Non-pigmented ciliary epithelial cell (primary cell): ENCODE results near the gene SPDYE17.
"Not testable (repeated sequence)": the region's sequence is repeated elsewhere in the genome, so short reads cannot be mapped to it uniquely, and the experiment has no call there.

ENCODE experiments used
- DNase-seq: peaks from one replicate; pipeline ENCODE4 v3.0.0-alpha.2; 2010; ENCODE audit warnings: low read depth

Gene SPDYE17

GRCh38 chr7:76998764-76999450 is 33.3 kb downstream of the SPDYE17 start:
- not testable (repeated sequence) for DNase-seq

- DNase-seq, result no peak
Measured at GRCh38 chr7:76998285-76998589, 33.9 kb downstream of the SPDYE17 start.

GRCh38 chr7:76997381-76998284 is 34.5 kb downstream of the SPDYE17 start:
- DNase-seq, result no peak

GRCh38 chr7:76996932-76997331 is 35.2 kb downstream of the SPDYE17 start:
- not testable (repeated sequence) for DNase-seq

- not testable (repeated sequence) for DNase-seq
Measured at GRCh38 chr7:76994286-76994685, 37.9 kb downstream of the SPDYE17 start.

- DNase-seq, result not testable (repeated sequence)
Measured at GRCh38 chr7:76993831-76994230, 38.3 kb downstream of the SPDYE17 start.

GRCh38 chr7:76992871-76993270 is 39.3 kb downstream of the SPDYE17 start:
- not testable (repeated sequence) for DNase-seq

GRCh38 chr7:76992204-76992603 is 40.0 kb downstream of the SPDYE17 start:
- not testable (repeated sequence) for DNase-seq

- not testable (repeated sequence) for DNase-seq
Measured at GRCh38 chr7:76990202-76990601, 42.0 kb downstream of the SPDYE17 start.

- not testable (repeated sequence) for DNase-seq
Measured at GRCh38 chr7:76985924-76986717, 46.0 kb downstream of the SPDYE17 start.

GRCh38 chr7:76984784-76985136 is 47.4 kb downstream of the SPDYE17 start:
- DNase-seq, result not testable (repeated sequence)

- not testable (repeated sequence) for DNase-seq
Measured at GRCh38 chr7:76983937-76984783, 48.0 kb downstream of the SPDYE17 start.

GRCh38 chr7:76983333-76983732 is 48.8 kb downstream of the SPDYE17 start:
- DNase-seq, result not testable (repeated sequence)

- not testable (repeated sequence) for DNase-seq
Measured at GRCh38 chr7:76982501-76982900, 49.7 kb downstream of the SPDYE17 start.

GRCh38 chr7:76981187-76981970 is 50.8 kb downstream of the SPDYE17 start:
- not testable (repeated sequence) for DNase-seq

- not testable (repeated sequence) for DNase-seq
Measured at GRCh38 chr7:76980576-76980975, 51.6 kb downstream of the SPDYE17 start.

GRCh38 chr7:76977761-76978367 is 54.3 kb downstream of the SPDYE17 start:
- not testable (repeated sequence) for DNase-seq

- DNase-seq, result not testable (repeated sequence)
Measured at GRCh38 chr7:76974793-76975579, 57.2 kb downstream of the SPDYE17 start.

GRCh38 chr7:76974336-76974735 is 57.8 kb downstream of the SPDYE17 start:
- DNase-seq, result not testable (repeated sequence)
